ENCODE results near the gene PLIN3.

GRCh38 chr19:4867534-4868285 is at the start of gene PLIN3:
- TF ChIP-seq CTCF (conservative IDR thresholded peaks at IDR 0.05 in 1 of 2, IDR thresholded peaks at IDR 0.05 in 1 of 2; ENCODE audit: low read depth in 1 of 2, low read length in 2 of 2) = no peak
- TF ChIP-seq EZH2 (IDR thresholded peaks at IDR 0.05; ENCODE audit: low read length, missing control alignments) = no peak
